HG03139 (cell line): ENCODE data around the gene ABLIM2.

Experiments used
- ATAC-seq: cut with Tn5 transposase; IDR thresholded peaks from one replicate; pipeline ENCODE4 v1.9.1; 2021; ENCODE audit not compliant: unreplicated experiment

ABLIM2 gene

GRCh38 chr4:8123389-8123788 is 35.2 kb downstream of the ABLIM2 start:
- ATAC-seq, result no peak

- ATAC-seq, result no peak
Observed at GRCh38 chr4:8122746-8123145, 35.9 kb downstream of the ABLIM2 start.

- ATAC-seq, result no peak
Observed at GRCh38 chr4:8121292-8122015, 37.2 kb downstream of the ABLIM2 start.

GRCh38 chr4:8120501-8120900 is 38.1 kb downstream of the ABLIM2 start:
- ATAC-seq, result no peak

- no peak for ATAC-seq
Observed at GRCh38 chr4:8119877-8120276, 38.7 kb downstream of the ABLIM2 start.

GRCh38 chr4:8118531-8118930 is 40.1 kb downstream of the ABLIM2 start:
- ATAC-seq, result no peak

- ATAC-seq, result no peak
Observed at GRCh38 chr4:8118035-8118434, 40.6 kb downstream of the ABLIM2 start.

GRCh38 chr4:8117278-8117682 is 41.3 kb downstream of the ABLIM2 start:
- no peak for ATAC-seq

GRCh38 chr4:8115916-8116315 is 42.7 kb downstream of the ABLIM2 start:
- ATAC-seq, result no peak

- ATAC-seq, result no peak
Observed at GRCh38 chr4:8115203-8115520, 43.5 kb downstream of the ABLIM2 start.

GRCh38 chr4:8114456-8115202 is 44.0 kb downstream of the ABLIM2 start:
- ATAC-seq, result no peak

GRCh38 chr4:8113611-8114377 is 44.8 kb downstream of the ABLIM2 start:
- no peak for ATAC-seq

GRCh38 chr4:8112672-8113071 is 45.9 kb downstream of the ABLIM2 start:
- no peak for ATAC-seq

- no peak for ATAC-seq
Observed at GRCh38 chr4:8112036-8112576, 46.5 kb downstream of the ABLIM2 start.

- ATAC-seq, result no peak
Observed at GRCh38 chr4:8110071-8110986, 48.3 kb downstream of the ABLIM2 start.

- ATAC-seq, result no peak
Observed at GRCh38 chr4:8109406-8110065, 49.1 kb downstream of the ABLIM2 start.

- ATAC-seq, result no peak
Observed at GRCh38 chr4:8108991-8109390, 49.6 kb downstream of the ABLIM2 start.

GRCh38 chr4:8108261-8108660 is 50.4 kb downstream of the ABLIM2 start:
- no peak for ATAC-seq

GRCh38 chr4:8107146-8107657 is 51.4 kb downstream of the ABLIM2 start:
- ATAC-seq, result no peak
